ENCODE measurements around the gene KLF3. TPM values are rescaled to one million over a fixed set of nuclear protein-coding genes. Genes with fewer than 3 reads are reported as not detected.

KLF3 gene
- total RNA-seq, 1 experiment from 2014 or later: 37.5 TPM

DNA sequence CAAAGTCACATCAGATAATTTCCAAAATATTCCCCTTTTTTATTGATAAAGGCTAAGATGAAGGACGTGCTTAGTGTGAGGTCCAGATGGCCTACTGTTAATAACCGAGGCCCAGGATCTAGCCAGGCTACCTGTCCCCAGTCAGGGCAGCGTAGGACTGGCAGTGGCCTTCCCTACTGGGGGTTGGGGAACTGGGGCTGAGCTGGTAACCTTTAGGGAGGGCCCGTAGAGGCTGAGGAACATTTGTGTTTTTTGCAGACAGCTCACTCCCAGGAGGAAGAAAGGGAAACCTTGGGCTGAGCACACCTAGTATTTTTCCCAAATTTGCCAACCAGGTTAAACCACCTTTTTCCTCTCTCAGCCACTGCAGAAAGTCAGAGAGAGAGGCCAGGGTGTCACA is 59.1 kb downstream of the KLF3 start:
- POLR2A ChIA-PET (ENCODE audit: unreplicated experiment): interaction anchor here (0.7 kb wide), 1 partner anchor 497 kb away, joined by 4 read pairs; no protein-coding TSS in a partner anchor
- CTCF ChIA-PET: no interaction called here

DNA sequence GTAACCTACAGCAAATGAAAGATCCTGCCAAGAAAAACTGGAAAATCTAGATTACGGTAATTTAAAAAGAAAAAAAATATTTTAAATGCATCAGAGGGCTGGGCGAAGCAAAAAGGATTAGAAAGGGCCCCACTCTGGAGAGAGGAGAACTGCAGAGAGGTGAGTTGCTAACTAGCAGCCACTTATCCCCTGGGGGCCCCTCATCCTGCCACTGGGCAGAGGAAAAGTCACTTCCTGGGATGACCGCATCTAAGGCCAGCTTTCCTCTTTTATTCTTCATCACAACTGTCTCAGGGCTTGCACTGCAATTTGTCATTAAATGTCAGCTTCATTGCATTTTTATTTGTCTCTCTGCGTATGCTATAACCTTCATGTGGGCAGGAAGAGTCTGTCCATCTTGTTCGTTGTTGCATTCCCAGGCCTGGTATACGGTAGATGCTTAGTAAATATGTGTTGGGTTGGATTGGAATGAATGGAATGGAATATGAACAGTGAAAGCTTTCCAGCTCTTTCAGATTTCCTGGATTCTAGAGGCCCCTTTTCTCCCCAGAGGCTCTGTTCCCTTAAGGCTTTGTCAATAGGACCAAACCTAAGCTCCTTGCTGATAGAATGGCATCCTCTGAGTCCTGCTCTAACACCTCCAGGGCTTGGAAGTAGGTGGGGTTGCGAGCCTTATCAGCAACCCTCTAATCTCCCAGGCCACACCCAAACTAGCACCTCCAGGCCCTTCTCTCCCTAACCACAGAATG is 59.9 kb downstream of the KLF3 start:
- POLR2A ChIA-PET (ENCODE audit: unreplicated experiment): interaction anchor here (0.5 to 0.7 kb wide), 2 partner anchors 22 to 321 kb away, joined by 3 to 6 read pairs; no protein-coding TSS in a partner anchor
- H3K27me3 ChIP-seq (ENCODE audit: insufficient read depth, low read depth): no peaks in the 10 kb centered on the region
- H2AFZ ChIP-seq: no peak overlapping the region
- H3K9me2 ChIP-seq (ENCODE audit: insufficient read depth): no peaks in the 10 kb centered on the region
- no peaks in the 10 kb centered on the region for H3K9me3 ChIP-seq (ENCODE audit: insufficient read depth, low read depth)
- peak overlapping the region; percentile 97 for H3K27ac ChIP-seq
- H4K20me1 ChIP-seq (ENCODE audit: insufficient read depth): no peaks in the 10 kb centered on the region
- no peaks in the 10 kb centered on the region for H3K79me2 ChIP-seq (ENCODE audit: low read depth)
- peak overlapping the region; percentile 15; the same call in 1 of the 2 replicates for H3K4me3 ChIP-seq
- CTCF ChIA-PET: interaction anchor here (1.3 kb wide), 1 partner anchor 37 kb away, joined by 3 read pairs; no protein-coding TSS in a partner anchor
- peak; percentile 74 to 97 for DNase-seq
- TF ChIP-seq EZH2 (IDR thresholded peaks at IDR 0.05; ENCODE audit: low read depth): no peak
- TF ChIP-seq, protein P1, sequence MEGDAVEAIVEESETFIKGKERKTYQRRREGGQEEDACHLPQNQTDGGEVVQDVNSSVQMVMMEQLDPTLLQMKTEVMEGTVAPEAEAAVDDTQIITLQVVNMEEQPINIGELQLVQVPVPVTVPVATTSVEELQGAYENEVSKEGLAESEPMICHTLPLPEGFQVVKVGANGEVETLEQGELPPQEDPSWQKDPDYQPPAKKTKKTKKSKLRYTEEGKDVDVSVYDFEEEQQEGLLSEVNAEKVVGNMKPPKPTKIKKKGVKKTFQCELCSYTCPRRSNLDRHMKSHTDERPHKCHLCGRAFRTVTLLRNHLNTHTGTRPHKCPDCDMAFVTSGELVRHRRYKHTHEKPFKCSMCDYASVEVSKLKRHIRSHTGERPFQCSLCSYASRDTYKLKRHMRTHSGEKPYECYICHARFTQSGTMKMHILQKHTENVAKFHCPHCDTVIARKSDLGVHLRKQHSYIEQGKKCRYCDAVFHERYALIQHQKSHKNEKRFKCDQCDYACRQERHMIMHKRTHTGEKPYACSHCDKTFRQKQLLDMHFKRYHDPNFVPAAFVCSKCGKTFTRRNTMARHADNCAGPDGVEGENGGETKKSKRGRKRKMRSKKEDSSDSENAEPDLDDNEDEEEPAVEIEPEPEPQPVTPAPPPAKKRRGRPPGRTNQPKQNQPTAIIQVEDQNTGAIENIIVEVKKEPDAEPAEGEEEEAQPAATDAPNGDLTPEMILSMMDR (conservative IDR thresholded peaks at IDR 0.05): no peak
- H3K36me3 ChIP-seq (ENCODE audit: low read depth): no peaks in the 10 kb centered on the region
- intact Hi-C loops (cut with micrococcal nuclease; ENCODE audit: unreplicated experiment): loop anchor here (1.0 kb wide), 2 partner anchors 544 to 550 kb away; no protein-coding TSS in a partner anchor
- BruUV-seq (replicated peaks): no TSS peak
- peaks cover 36% of the 10 kb centered on the region for H3F3A ChIP-seq (ENCODE audit: insufficient read depth, low read depth)
- peak overlapping the region; percentile 61 for H3K4me2 ChIP-seq
- peaks cover 54% of the 10 kb centered on the region for H3K4me1 ChIP-seq (replicated peaks; ENCODE audit: insufficient read depth)

More for the DNA sequence above, 59.1 kb downstream of the KLF3 start:
- Histone ChIP-seq H2AFZ (peak overlapping the region; percentile 44; the same call in 1 of the 2 replicates), H3K4me2 (peak overlapping the region; percentile 61), H3K4me3 (peak overlapping the region; percentile 15; the same call in 1 of the 2 replicates), H3K27ac (peak overlapping the region; percentile 97), H3K4me1 (replicated peaks; ENCODE audit: insufficient read depth) (peaks cover 50% of the 10 kb centered on the region), H3F3A (ENCODE audit: insufficient read depth, low read depth) (peaks cover 33% of the 10 kb centered on the region), H3K27me3 (ENCODE audit: insufficient read depth, low read depth) (no peaks in the 10 kb centered on the region), H3K79me2 (ENCODE audit: low read depth) (no peaks in the 10 kb centered on the region), H4K20me1 (ENCODE audit: insufficient read depth) (no peaks in the 10 kb centered on the region), H3K9me2 (ENCODE audit: insufficient read depth) (no peaks in the 10 kb centered on the region), H3K36me3 (ENCODE audit: low read depth) (no peaks in the 10 kb centered on the region), H3K9me3 (ENCODE audit: insufficient read depth, low read depth) (no peaks in the 10 kb centered on the region)
- no peak for DNase-seq
- no TSS peak for BruUV-seq (replicated peaks)
- intact Hi-C loops (cut with micrococcal nuclease; ENCODE audit: unreplicated experiment): no loop called here
- TF ChIP-seq EZH2 (IDR thresholded peaks at IDR 0.05; ENCODE audit: low read depth): no peak
- TF ChIP-seq, protein P1 (conservative IDR thresholded peaks at IDR 0.05): no peak

- peaks cover 41% of the 10 kb centered on the region for H3F3A ChIP-seq (ENCODE audit: insufficient read depth, low read depth)
- peak overlapping the region; percentile 97 for H3K27ac ChIP-seq
- H3K4me3 ChIP-seq: no peak overlapping the region
- intact Hi-C loops (cut with micrococcal nuclease; ENCODE audit: unreplicated experiment): loop anchor here (1.0 kb wide), 2 partner anchors 544 to 550 kb away; no protein-coding TSS in a partner anchor
- no TSS peak for BruUV-seq (replicated peaks)
- H3K4me2 ChIP-seq: peak overlapping the region; percentile 61
- H4K20me1 ChIP-seq (ENCODE audit: insufficient read depth): no peaks in the 10 kb centered on the region
- ChIA-PET CTCF (interaction anchor here (1.3 kb wide), 1 partner anchor 37 kb away, joined by 3 read pairs; no protein-coding TSS in a partner anchor), POLR2A (ENCODE audit: unreplicated experiment) (interaction anchor here (0.7 kb wide), 1 partner anchor 22 kb away, joined by 6 read pairs; no protein-coding TSS in a partner anchor)
- no peaks in the 10 kb centered on the region for H3K79me2 ChIP-seq (ENCODE audit: low read depth)
- H3K9me2 ChIP-seq (ENCODE audit: insufficient read depth): no peaks in the 10 kb centered on the region
- H3K27me3 ChIP-seq (ENCODE audit: insufficient read depth, low read depth): no peaks in the 10 kb centered on the region
- no peak for DNase-seq
- no peaks in the 10 kb centered on the region for H3K9me3 ChIP-seq (ENCODE audit: insufficient read depth, low read depth)
- no peaks in the 10 kb centered on the region for H3K36me3 ChIP-seq (ENCODE audit: low read depth)
- H2AFZ ChIP-seq: no peak overlapping the region
- no peak for TF ChIP-seq EZH2 (IDR thresholded peaks at IDR 0.05; ENCODE audit: low read depth)
- TF ChIP-seq, protein P1 (conservative IDR thresholded peaks at IDR 0.05): no peak
- H3K4me1 ChIP-seq (replicated peaks; ENCODE audit: insufficient read depth): peaks cover 60% of the 10 kb centered on the region
Observed at GRCh38 chr4:38724475-38724808, 60.4 kb downstream of the KLF3 start.

Data from PC-9 (cell line).